Nephron progenitor cell (in vitro differentiated cells): ENCODE measurements around the gene UFSP1.

Source experiments
- DNase-seq: peaks from one replicate; pipeline ENCODE4 v3.0.0; 2021
- H3K27ac Mint-ChIP-seq: 2 replicates; pipeline ENCODE4 v1.8.0; 2021; ENCODE audit warnings: mild to moderate bottlenecking, moderate library complexity, mixed read lengths
- H3K27me3 Mint-ChIP-seq: 2 replicates; pipeline ENCODE4 v1.8.0; 2021; ENCODE audit warnings: mild to moderate bottlenecking, low read depth, mixed read lengths; ENCODE audit not compliant: poor library complexity
- H3K36me3 Mint-ChIP-seq: 2 replicates; pipeline ENCODE4 v1.8.0; 2021; ENCODE audit warnings: low read depth, mixed read lengths
- H3K4me1 Mint-ChIP-seq: 2 replicates; pipeline ENCODE4 v1.8.0; 2021; ENCODE audit warnings: mixed read lengths
- H3K4me3 Mint-ChIP-seq: 2 replicates; pipeline ENCODE4 v1.8.0; 2021; ENCODE audit warnings: mild to moderate bottlenecking, moderate library complexity, mixed read lengths
- H3K9me3 Mint-ChIP-seq: 2 replicates; pipeline ENCODE4 v1.8.0; 2021; ENCODE audit warnings: mild to moderate bottlenecking, moderate library complexity, mixed read lengths
- TF ChIP-seq, protein P1 (sequence below): fragments of 200-600 bp; sonication (generic); IDR thresholded peaks from 2 replicates; pipeline ENCODE4 v1.5.0; 2021; ENCODE audit warnings: antibody characterized with exemption

The UFSP1 gene

GRCh38 chr7:100873599-100874299 is 15.8 kb downstream of the UFSP1 start:
- DNase-seq = no peak
- peaks cover 3% of the 10 kb centered on the region for H3K27me3 Mint-ChIP-seq
- H3K27ac Mint-ChIP-seq = peak overlapping the region; percentile 100
- H3K9me3 Mint-ChIP-seq = no peaks in the 10 kb centered on the region
- H3K4me3 Mint-ChIP-seq = peak overlapping the region; percentile 99
- TF ChIP-seq, protein P1, sequence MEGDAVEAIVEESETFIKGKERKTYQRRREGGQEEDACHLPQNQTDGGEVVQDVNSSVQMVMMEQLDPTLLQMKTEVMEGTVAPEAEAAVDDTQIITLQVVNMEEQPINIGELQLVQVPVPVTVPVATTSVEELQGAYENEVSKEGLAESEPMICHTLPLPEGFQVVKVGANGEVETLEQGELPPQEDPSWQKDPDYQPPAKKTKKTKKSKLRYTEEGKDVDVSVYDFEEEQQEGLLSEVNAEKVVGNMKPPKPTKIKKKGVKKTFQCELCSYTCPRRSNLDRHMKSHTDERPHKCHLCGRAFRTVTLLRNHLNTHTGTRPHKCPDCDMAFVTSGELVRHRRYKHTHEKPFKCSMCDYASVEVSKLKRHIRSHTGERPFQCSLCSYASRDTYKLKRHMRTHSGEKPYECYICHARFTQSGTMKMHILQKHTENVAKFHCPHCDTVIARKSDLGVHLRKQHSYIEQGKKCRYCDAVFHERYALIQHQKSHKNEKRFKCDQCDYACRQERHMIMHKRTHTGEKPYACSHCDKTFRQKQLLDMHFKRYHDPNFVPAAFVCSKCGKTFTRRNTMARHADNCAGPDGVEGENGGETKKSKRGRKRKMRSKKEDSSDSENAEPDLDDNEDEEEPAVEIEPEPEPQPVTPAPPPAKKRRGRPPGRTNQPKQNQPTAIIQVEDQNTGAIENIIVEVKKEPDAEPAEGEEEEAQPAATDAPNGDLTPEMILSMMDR = no peak
- peaks cover 45% of the 10 kb centered on the region for H3K4me1 Mint-ChIP-seq
- peaks cover 67% of the 10 kb centered on the region for H3K36me3 Mint-ChIP-seq

GRCh38 chr7:100867776-100868485 is 21.6 kb downstream of the UFSP1 start:
- no peak for DNase-seq

DNA sequence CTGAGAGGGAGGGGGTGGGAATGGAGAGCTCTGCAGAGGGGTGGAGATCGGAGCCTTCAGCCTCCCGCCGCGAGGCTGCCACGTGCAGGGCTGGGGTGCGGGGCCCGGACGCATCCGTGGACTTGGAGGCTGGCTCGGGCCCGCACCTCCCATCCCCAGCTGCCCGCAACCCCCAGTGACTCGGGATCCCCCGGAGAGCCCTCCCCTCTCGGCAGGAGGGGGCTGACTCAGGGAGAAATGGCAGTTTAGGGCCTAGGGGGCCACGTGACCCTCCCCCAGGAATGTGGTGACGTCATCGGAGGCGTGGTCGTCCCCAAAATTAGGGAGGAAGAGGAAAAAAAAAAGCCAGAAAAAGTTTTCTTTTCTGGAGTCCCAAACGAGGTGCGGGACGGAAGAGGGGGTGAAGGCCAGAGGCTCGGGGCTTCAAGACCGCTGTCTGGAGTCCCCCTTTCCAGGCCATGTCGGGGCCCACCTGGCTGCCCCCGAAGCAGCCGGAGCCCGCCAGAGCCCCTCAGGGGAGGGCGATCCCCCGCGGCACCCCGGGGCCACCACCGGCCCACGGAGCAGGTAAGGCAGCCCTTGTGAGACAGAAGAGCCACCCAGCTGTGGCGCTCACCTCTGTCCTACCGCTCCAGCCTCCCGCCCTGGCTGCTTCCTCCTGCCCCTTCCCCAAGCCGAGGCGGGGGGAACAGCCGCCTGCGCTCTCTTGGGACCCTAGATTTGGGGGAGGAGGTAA is 22.3 kb downstream of the UFSP1 start, which contains the start of gene TRIP6:
Gene TRIP6, plus strand, starts transcription at position 348 of the 736 bp plus-strand sequence. Its CDS starts 111 bp downstream, at position 459.
- peak within 1 kb of the TSS; percentile 98 for H3K27ac Mint-ChIP-seq
- no peaks in the 10 kb centered on the region for H3K9me3 Mint-ChIP-seq
- H3K36me3 Mint-ChIP-seq = peaks cover 19% of the 10 kb centered on the region
- H3K4me3 Mint-ChIP-seq = peak within 1 kb of the TSS; percentile 98
- peak; percentile 88 for DNase-seq
- peaks cover 21% of the 10 kb centered on the region for H3K4me1 Mint-ChIP-seq
- TF ChIP-seq, protein P1 = no peak
- H3K27me3 Mint-ChIP-seq = no peaks in the 10 kb centered on the region

More at GRCh38 chr7:100867776-100868485, 21.6 kb downstream of the UFSP1 start:
- Mint-ChIP-seq H3K4me1 (peaks cover 21% of the 10 kb centered on the region), H3K36me3 (peaks cover 18% of the 10 kb centered on the region), H3K27ac (peak overlapping the region; percentile 42), H3K4me3 (peak overlapping the region; percentile 98), H3K27me3 (no peaks in the 10 kb centered on the region), H3K9me3 (no peaks in the 10 kb centered on the region)
- TF ChIP-seq, protein P1 = no peak

DNA sequence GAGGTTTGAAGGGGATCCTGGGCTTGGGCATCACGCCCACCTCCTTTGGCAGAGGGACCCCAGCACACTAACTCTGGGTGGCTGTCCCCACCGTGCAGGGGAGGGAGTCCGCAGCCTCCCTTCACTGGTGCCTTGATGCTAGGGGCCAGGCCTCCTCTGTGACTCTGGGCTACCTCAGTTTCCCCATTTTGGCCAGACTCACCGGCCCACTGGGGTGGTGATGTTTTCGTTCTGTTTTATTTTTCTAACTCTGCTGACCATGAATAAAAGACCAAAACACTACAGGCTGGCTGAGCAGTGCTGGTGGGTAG is 22.8 kb downstream of the UFSP1 start:
- H3K27me3 Mint-ChIP-seq = no peaks in the 10 kb centered on the region

DNA sequence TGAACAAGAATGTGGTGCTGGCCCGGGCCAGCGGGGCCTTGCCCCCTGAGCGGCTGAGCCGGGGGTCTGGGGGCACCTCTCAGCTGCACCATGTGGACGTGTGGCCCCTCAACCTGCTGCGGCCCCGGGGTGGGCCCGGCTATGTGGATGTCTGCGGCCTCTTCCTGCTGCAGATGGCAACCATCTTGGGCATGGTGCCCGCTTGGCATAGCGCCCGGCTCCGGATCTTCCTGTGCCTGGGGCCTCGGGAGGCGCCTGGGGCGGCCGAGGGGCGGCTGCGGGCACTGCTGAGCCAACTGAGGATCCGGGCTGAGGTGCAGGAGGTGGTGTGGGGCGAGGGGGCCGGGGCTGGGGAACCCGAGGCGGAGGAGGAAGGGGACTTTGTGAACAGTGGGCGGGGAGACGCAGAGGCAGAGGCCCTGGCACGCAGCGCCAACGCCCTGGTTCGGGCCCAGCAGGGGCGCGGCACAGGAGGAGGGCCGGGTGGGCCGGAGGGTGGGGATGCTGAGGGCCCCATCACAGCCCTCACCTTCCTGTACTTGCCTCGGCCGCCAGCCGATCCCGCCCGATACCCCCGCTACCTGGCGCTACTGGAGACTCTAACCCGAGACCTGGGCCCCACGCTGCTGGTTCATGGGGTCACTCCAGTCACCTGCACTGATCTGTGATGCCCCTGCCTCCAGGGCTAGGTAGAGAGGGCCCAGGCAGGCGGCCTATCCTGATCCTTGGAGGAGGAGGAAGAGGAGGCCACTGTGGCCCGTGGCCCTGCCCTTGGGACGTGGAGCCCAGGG is 23.4 kb downstream of the UFSP1 start:
- DNase-seq = no peak
- Mint-ChIP-seq H3K4me3 (peak overlapping the region; percentile 98), H3K9me3 (no peaks in the 10 kb centered on the region), H3K36me3 (peaks cover 15% of the 10 kb centered on the region), H3K4me1 (peaks cover 21% of the 10 kb centered on the region), H3K27ac (no peak overlapping the region), H3K27me3 (no peaks in the 10 kb centered on the region)
- TF ChIP-seq, protein P1 = no peak

More for the DNA sequence above, 22.8 kb downstream of the UFSP1 start:
- peak overlapping the region; percentile 98 for H3K4me3 Mint-ChIP-seq
- H3K9me3 Mint-ChIP-seq = no peaks in the 10 kb centered on the region
- no peak for DNase-seq
- H3K36me3 Mint-ChIP-seq = peaks cover 19% of the 10 kb centered on the region
- TF ChIP-seq, protein P1 = no peak
- H3K4me1 Mint-ChIP-seq = peaks cover 21% of the 10 kb centered on the region
- no peak overlapping the region for H3K27ac Mint-ChIP-seq
